Measurements from ENCODE around the gene ODC1. TPM values are rescaled to one million over a fixed set of nuclear protein-coding genes. Genes with fewer than 3 reads are reported as not detected.
A peak's percentile ranks its signal among the peaks of the same experiment; 100 is the strongest.

The ODC1 gene
- total RNA-seq: 37.6 and 39.3 TPM in 2 replicates

GRCh38 chr2:10447895-10448575 lies at the start of gene ODC1:
Gene ODC1 (minus strand): TSS chr2:10448327. CDS start chr2:10445032, 3,295 bp downstream.

Small RNA genes within 50 kb of the gene (small RNA-seq; reads per million reads assigned to genes)
- gene SNORA80B: 29.6 reads per million, percentile 96 among the genes with 10 or more reads in this experiment

Other genes with a start within 250 kb of the ODC1 start
- gene HPCAL1, start 145.4 kb downstream of the ODC1 start, total RNA-seq: 66.5 and 85.7 TPM in 2 replicates
- 36.8 and 52.9 TPM in 2 replicates for gene NOL10, start 241.6 kb upstream of the ODC1 start, total RNA-seq